Measurements from ENCODE around the gene ADIG.
"Not testable (repeated sequence)": the region's sequence is repeated elsewhere in the genome, so short reads cannot be mapped to it uniquely, and the experiment has no call there.

The ADIG gene

GRCh38 chr20:38584099-38584763, 3.2 kb downstream of the ADIG start:
- Mint-ChIP-seq H3K4me3 (no peak overlapping the region), H3K36me3 (ENCODE audit: insufficient read depth) (no peaks in the 10 kb centered on the region), H3K4me1 (ENCODE audit: low read depth in 2 of 2) (peaks cover 2 to 3% of the 10 kb centered on the region in 2 donors), H3K27ac (no peak overlapping the region), H3K9me3 (no peaks in the 10 kb centered on the region), H3K27me3 (peaks cover 0 to 7% of the 10 kb centered on the region in 2 donors)
- DNase-seq (no peak), ATAC-seq (replicated peaks) (no peak)

- peaks cover 0 to 7% of the 10 kb centered on the region in 2 donors for H3K27me3 Mint-ChIP-seq
- no peak for ATAC-seq (replicated peaks)
- no peaks in the 10 kb centered on the region for H3K9me3 Mint-ChIP-seq
- H3K4me1 Mint-ChIP-seq (ENCODE audit: low read depth in 2 of 2) = peaks cover 0 to 3% of the 10 kb centered on the region in 2 donors
- no peaks in the 10 kb centered on the region for H3K36me3 Mint-ChIP-seq (ENCODE audit: insufficient read depth)
- H3K4me3 Mint-ChIP-seq = no peak overlapping the region
- DNase-seq = no peak
- H3K27ac Mint-ChIP-seq = no peak overlapping the region
Observed at GRCh38 chr20:38585404-38586180, 4.6 kb downstream of the ADIG start.

- ATAC-seq (replicated peaks) (no peak), DNase-seq (no peak)
- Mint-ChIP-seq H3K27ac (no peak overlapping the region), H3K36me3 (ENCODE audit: insufficient read depth) (no peaks in the 10 kb centered on the region), H3K9me3 (no peaks in the 10 kb centered on the region), H3K4me1 (ENCODE audit: low read depth in 2 of 2) (no peaks in the 10 kb centered on the region), H3K4me3 (no peak overlapping the region), H3K27me3 (peaks cover 0 to 7% of the 10 kb centered on the region in 2 donors)
Observed at GRCh38 chr20:38586181-38586525, 5.2 kb downstream of the ADIG start.

- Mint-ChIP-seq H3K9me3 (no peaks in the 10 kb centered on the region), H3K27me3 (peaks cover 0 to 7% of the 10 kb centered on the region in 2 donors), H3K4me1 (ENCODE audit: low read depth in 2 of 2) (no peaks in the 10 kb centered on the region), H3K4me3 (no peak overlapping the region), H3K27ac (no peak overlapping the region), H3K36me3 (ENCODE audit: insufficient read depth) (no peaks in the 10 kb centered on the region)
- DNase-seq (no peak), ATAC-seq (replicated peaks) (no peak)
Observed at GRCh38 chr20:38588303-38588702, 7.3 kb downstream of the ADIG start.

- no peak for DNase-seq
- Mint-ChIP-seq H3K27ac (no peak overlapping the region), H3K4me1 (ENCODE audit: low read depth in 2 of 2) (no peaks in the 10 kb centered on the region), H3K27me3 (peaks cover 0 to 7% of the 10 kb centered on the region in 2 donors), H3K4me3 (no peak overlapping the region), H3K9me3 (no peaks in the 10 kb centered on the region), H3K36me3 (ENCODE audit: insufficient read depth) (no peaks in the 10 kb centered on the region)
- no peak for ATAC-seq (replicated peaks)
Observed at GRCh38 chr20:38589351-38589750, 8.4 kb downstream of the ADIG start.

- H3K27me3 Mint-ChIP-seq = peaks cover 0 to 7% of the 10 kb centered on the region in 2 donors
- no peaks in the 10 kb centered on the region for H3K36me3 Mint-ChIP-seq (ENCODE audit: insufficient read depth)
- no peaks in the 10 kb centered on the region for H3K4me1 Mint-ChIP-seq (ENCODE audit: low read depth in 2 of 2)
- no peak for ATAC-seq (replicated peaks)
- no peaks in the 10 kb centered on the region for H3K9me3 Mint-ChIP-seq
- no peak overlapping the region for H3K27ac Mint-ChIP-seq
- DNase-seq = no peak
- no peak overlapping the region for H3K4me3 Mint-ChIP-seq
Observed at GRCh38 chr20:38589967-38590675, 9.1 kb downstream of the ADIG start.

- H3K4me3 Mint-ChIP-seq = no peak overlapping the region
- no peaks in the 10 kb centered on the region for H3K36me3 Mint-ChIP-seq (ENCODE audit: insufficient read depth)
- H3K27ac Mint-ChIP-seq = no peak overlapping the region
- H3K9me3 Mint-ChIP-seq = no peaks in the 10 kb centered on the region
- H3K27me3 Mint-ChIP-seq = peaks cover 0 to 7% of the 10 kb centered on the region in 2 donors
- DNase-seq = no peak
- no peak for ATAC-seq (replicated peaks)
- H3K4me1 Mint-ChIP-seq (ENCODE audit: low read depth in 2 of 2) = no peaks in the 10 kb centered on the region
Observed at GRCh38 chr20:38590676-38591473, 9.9 kb downstream of the ADIG start.

- Mint-ChIP-seq H3K27ac (no peak overlapping the region), H3K9me3 (no peaks in the 10 kb centered on the region), H3K4me1 (ENCODE audit: low read depth in 2 of 2) (no peaks in the 10 kb centered on the region), H3K36me3 (ENCODE audit: insufficient read depth) (no peaks in the 10 kb centered on the region), H3K27me3 (peaks cover 3 to 8% of the 10 kb centered on the region in 2 donors), H3K4me3 (no peak overlapping the region)
- no peak for DNase-seq
- no peak for ATAC-seq (replicated peaks)
Observed at GRCh38 chr20:38591474-38592410, 10.7 kb downstream of the ADIG start.

- H3K9me3 Mint-ChIP-seq; H3K27ac Mint-ChIP-seq; DNase-seq; H3K4me3 Mint-ChIP-seq; H3K4me1 Mint-ChIP-seq (ENCODE audit: low read depth in 2 of 2); H3K27me3 Mint-ChIP-seq; H3K36me3 Mint-ChIP-seq (ENCODE audit: insufficient read depth); ATAC-seq (replicated peaks): not testable (repeated sequence)
Observed at GRCh38 chr20:38592411-38592790, 11.4 kb downstream of the ADIG start.

GRCh38 chr20:38594281-38594680, 13.3 kb downstream of the ADIG start:
- not testable (repeated sequence) for H3K9me3 Mint-ChIP-seq; H3K36me3 Mint-ChIP-seq (ENCODE audit: insufficient read depth); DNase-seq; ATAC-seq (replicated peaks); H3K4me1 Mint-ChIP-seq (ENCODE audit: low read depth in 2 of 2); H3K27ac Mint-ChIP-seq; H3K4me3 Mint-ChIP-seq
- peaks cover 18 to 20% of the 10 kb centered on the region in 2 donors for H3K27me3 Mint-ChIP-seq

GRCh38 chr20:38595886-38596285, 14.9 kb downstream of the ADIG start:
- not testable (repeated sequence) for H3K4me3 Mint-ChIP-seq; H3K4me1 Mint-ChIP-seq (ENCODE audit: low read depth in 2 of 2); H3K27ac Mint-ChIP-seq; H3K36me3 Mint-ChIP-seq (ENCODE audit: insufficient read depth); ATAC-seq (replicated peaks); H3K9me3 Mint-ChIP-seq; DNase-seq
- peaks cover 33 to 36% of the 10 kb centered on the region in 2 donors for H3K27me3 Mint-ChIP-seq

- peaks cover 4% of the 10 kb centered on the region in 2 donors for H3K4me1 Mint-ChIP-seq (ENCODE audit: low read depth in 2 of 2)
- no peaks in the 10 kb centered on the region for H3K9me3 Mint-ChIP-seq
- H3K27ac Mint-ChIP-seq = no peak overlapping the region
- no peak for DNase-seq
- no peaks in the 10 kb centered on the region for H3K36me3 Mint-ChIP-seq (ENCODE audit: insufficient read depth)
- H3K4me3 Mint-ChIP-seq = no peak overlapping the region
- H3K27me3 Mint-ChIP-seq = peaks cover 64 to 69% of the 10 kb centered on the region in 2 donors
- no peak for ATAC-seq (replicated peaks)
Observed at GRCh38 chr20:38599410-38599882, 18.4 kb downstream of the ADIG start.

Measured in effector memory CD8-positive, alpha-beta T cell (primary cell).